CMK (cell line): ENCODE results near the gene XYLT1.

Source experiments
- DNase-seq: peaks from one replicate; pipeline ENCODE4 v3.0.0-alpha.2; 2010; ENCODE audit warnings: low read depth

Gene XYLT1

GRCh38 chr16:17397499-17397891 is 73.3 kb downstream of the XYLT1 start:
- peak; percentile 74 for DNase-seq

DNA sequence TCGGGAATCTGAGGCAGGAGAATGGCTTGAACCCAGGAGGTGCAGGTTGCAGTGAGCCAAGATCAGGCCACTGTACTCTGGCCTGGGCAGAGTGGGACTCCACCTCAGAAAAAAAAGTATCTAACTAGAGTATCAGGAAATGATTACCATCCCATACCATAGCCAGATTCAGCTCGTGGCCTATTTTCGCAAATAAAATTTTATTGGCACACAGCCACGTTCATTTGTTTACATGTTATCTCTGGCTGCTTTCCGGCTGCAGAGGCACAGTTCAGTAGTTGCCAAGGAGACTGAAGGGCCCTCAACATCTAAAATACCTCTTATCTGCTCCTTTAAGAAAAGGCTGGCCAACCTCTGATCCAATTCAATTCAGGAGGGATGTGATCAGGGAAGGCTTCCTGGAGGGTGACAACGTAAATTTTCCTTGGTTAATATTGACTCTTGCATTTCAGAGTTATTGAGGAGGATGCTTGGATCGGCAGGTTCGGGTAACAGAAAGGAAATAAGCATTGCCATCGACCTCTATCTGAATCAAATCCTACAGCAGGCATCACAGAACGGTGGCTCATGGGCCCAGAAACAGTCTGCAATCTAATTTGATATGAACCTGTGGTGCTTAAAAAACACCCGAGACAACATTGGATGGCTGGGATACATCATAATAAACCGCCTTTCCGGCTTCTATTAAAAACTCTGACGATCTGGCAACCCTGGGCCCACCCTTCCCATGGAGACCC is 73.8 kb downstream of the XYLT1 start:
- no peak for DNase-seq

DNA sequence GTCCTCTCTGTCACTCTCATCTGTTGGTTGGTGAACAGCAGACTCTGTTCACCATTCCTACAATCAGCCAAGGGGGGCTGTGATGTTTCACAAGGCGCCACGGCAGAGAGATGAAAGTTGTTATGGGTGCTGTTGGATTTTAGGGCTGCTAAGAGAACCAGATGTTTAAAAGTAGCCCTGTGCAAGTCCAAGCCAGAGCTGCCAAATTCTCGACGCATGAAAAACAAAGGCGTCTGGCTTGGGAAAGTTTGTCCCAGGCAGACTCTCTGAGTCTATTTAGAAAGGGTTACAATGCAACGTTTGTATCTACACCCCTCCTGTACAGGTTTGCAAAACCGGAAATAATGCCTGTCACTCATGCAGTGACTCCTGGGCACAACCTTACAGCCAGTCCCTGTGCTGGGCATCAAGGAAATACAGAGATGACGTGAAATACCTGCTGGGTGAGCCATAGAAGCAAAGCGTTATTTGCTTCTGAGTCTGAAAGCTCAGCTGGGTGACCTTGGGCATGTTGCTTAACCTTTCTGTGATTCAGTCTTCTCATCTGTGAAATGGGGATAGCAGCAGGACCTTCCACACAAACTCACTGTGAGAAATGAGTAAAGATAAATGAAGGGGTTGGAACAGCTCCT is 74.8 kb downstream of the XYLT1 start:
- DNase-seq, result no peak

DNA sequence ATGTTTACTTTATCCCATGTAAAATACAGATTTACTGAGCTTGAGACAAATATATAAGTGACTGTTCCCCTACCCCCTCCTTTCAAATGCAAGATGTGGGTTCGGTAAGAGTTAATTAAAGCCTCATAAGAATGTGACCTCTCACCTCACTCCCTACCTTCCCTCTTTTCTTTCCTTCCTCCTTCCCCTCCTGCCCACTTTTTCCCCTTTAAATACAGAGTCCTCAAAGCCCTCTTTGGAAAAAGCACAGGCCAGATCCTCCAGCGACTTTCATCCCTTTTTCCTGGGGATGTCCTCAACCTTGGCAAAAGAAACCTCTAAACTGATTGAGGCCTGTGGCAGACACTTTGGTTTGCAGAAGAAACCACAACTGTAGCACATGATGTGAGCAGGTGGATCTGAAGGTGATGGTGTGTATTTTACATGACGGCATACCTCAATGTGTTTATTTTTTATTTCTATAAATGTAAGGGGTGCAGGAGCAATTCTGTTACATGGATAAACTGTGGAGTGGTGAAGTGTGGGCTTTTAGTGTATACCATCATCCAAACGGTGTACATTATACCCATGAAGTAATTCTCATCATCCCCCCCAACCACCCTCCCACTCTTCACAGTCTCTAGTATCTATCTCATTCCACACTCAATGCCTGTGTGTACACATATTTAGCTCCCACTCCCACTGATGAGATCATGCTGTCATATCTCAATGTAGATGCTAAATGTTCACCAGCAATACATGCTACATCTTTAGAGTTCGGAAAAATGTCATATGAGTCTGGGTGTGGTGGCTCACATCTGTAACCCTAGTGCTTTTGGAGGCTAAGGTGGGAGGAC is 77.7 kb downstream of the XYLT1 start:
- no peak for DNase-seq

GRCh38 chr16:17392127-17392856 is 78.5 kb downstream of the XYLT1 start:
- DNase-seq, result no peak

DNA sequence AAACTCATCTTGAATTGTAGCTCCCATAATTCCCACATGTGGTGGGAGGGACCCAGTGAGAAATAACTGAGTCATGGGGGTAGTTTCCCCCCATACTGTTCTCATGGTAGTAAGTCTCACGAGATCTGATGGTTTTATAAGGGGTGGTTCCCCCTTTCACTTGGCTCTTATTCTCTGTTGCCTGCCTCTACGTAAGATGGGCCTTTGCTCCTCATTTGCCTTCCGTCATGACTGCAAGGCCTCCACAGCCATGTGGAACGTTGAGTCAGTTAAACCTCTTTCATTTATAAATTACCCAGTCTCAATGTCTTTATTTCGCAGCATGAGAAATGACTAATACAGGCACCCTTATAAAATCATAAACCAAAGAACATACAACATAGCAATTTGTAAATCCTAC is 79.0 kb downstream of the XYLT1 start:
- no peak for DNase-seq

DNA sequence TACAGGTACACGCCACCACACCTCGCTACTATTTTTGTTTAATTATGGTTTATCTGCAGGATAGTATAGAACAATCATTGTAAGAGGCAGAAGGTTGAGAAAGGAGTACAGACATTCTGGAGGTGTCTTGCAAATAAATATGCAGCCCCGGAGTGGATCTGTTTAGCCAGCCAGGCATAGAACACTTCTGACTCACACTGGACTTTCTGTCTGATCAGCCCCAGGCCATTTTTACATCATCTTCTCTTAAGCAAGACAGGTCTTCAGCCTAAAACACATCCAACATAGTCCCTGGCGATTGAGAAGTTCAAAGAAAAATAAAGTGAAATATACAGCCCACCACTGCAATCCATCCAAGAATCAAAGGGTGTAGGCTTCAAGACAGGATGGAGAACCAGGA is 81.4 kb downstream of the XYLT1 start:
- DNase-seq, result no peak

DNA sequence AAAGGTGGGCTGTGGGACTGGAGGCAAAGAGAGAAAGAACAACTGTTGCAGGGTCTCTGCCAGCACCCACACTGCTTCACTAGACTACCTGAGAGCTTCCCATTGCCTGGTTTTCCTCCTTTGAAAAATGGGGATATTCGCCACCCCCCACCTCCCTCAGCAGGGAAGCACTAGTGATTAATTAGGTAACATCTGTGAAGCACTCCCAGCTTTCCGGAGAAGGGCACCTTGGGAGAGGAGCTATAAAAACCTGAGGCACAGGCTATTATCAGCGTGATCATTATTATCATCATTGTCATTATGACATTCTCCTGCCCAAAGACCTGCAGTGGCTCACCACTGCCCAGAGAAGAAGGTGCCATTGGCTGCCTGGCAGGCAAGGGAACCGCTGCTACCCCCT is 83.5 kb downstream of the XYLT1 start:
- DNase-seq, result no peak

- no peak for DNase-seq
Measured at GRCh38 chr16:17386229-17386628, 84.5 kb downstream of the XYLT1 start.

GRCh38 chr16:17384471-17384870 is 86.3 kb downstream of the XYLT1 start:
- no peak for DNase-seq

GRCh38 chr16:17382949-17383863 is 87.6 kb downstream of the XYLT1 start:
- no peak for DNase-seq

DNA sequence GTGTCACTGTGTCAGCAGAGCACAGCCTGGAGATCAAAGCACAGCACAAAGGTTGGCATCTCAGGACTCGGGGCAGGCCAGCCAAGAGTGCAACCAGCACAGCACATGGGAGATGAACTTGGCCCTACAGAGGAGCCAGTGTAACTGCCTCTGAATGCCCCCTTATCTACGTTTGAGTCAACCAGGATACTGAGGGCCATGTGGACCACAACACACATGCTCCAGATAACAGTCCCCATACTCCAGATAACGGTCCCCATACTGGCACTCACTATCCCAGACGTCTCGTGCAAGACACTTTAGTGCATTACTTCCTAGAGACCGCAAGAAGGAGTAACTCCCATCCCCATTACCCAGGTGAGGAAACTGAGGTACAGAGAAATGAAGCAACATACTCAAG is 88.2 kb downstream of the XYLT1 start:
- DNase-seq, result peak; percentile 69

GRCh38 chr16:17381784-17382183 is 89.0 kb downstream of the XYLT1 start:
- no peak for DNase-seq

DNA sequence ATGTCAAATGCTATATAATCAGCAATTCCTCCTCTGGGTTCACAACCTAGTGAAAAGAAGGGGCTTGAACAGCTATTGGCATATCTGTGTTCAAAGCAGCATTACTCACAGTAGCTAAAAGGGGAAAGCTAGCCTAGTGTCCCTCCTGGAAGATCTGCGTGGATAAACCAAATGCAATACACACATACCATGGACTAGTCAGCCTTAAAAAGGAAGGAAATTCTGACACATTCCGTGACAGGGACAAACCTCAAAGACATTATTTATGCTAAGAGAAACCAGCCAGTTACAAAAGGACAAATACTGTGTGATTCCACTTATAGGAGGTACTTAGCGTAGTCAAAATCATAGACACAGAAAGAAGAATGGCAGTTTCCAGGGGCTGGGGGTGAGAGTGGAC is 90.1 kb downstream of the XYLT1 start:
- DNase-seq, result no peak

DNA sequence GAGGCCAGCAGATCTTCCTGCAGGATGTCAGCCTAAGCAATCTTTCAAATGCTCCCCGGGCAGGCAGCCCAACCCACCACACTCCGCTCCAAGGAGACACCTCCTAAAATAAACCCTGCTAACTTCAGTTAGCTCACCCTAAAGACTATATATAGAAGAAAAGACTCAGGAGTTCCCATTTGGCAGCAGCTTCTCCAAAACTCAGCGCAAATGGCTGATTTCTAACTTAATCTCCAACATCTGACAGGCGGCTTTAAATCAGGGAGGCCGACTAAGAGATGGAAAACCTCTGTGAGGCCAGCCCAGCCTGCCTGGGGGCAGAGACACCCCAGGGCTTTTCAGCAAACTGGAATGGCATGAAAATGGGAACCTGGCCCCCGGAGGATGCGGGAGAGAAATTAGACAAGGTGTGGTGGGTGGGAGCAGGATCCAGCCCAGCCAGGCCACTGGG is 91.6 kb downstream of the XYLT1 start:
- no peak for DNase-seq

- no peak for DNase-seq
Measured at GRCh38 chr16:17377360-17378324, 93.1 kb downstream of the XYLT1 start.

GRCh38 chr16:17375461-17376304 is 95.1 kb downstream of the XYLT1 start:
- no peak for DNase-seq

DNA sequence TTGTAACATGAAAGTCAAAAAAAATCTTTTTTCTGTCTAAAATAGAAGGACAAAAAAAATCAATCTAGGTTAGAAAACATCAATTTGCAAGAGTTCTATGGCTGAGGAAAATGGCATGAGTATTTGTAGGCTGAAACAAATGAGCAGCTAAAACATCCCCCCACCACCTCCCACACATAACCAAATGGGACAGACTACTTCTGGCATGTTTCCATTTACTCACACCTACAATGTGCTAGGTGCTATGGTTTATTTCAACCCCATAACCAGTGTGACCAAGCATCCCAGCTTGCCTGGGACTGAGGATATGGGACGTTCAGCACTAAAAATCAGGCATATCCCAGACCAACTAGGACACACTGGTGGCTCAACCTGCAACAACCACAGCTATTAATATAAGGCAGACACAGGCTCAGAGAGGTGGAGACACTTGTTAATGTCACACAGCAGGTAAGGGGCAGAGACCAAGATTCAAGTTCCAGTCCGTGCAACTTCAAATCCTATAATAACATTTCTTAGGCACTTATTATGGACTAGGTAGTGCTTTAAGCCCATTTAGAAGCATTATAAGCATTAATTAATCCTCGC is 96.0 kb downstream of the XYLT1 start:
- no peak for DNase-seq

DNA sequence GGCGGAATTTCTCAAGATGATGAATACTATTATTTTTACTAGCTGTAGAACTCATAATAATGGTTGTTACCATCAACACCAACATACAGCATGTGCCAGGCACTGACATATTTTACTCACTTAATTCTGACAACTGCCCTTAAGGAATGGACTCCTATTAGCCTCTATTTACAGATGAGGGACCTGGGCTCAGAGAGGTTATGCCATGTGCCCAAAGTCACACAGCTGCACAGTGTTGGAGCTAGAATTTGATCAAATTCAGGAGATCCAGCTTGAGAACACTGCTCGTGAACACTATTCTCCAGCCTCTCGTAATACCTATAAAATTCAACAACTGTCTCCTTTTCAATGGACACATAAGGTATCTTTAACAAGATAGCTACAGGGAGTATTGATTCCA is 97.2 kb downstream of the XYLT1 start:
- DNase-seq, result no peak
